Activated CD8-positive, alpha-beta memory T cell treated with anti-CD3 and anti-CD28 coated beads, Interleukin-2, amount 50 U/mL, for 48 hours (primary cell): Measurements from ENCODE around the gene HOXB5.

Experiments
- DNase-seq: peaks from one replicate; pipeline ENCODE4 v3.0.0-alpha.2; 2020

Gene HOXB5

GRCh38 chr17:48546924-48547807 is 46.4 kb downstream of the HOXB5 start:
- no peak for DNase-seq

GRCh38 chr17:48546137-48546923 is 47.2 kb downstream of the HOXB5 start:
- DNase-seq = no peak

- DNase-seq = no peak
Measured at GRCh38 chr17:48545539-48545938, 48.0 kb downstream of the HOXB5 start.

GRCh38 chr17:48545022-48545375 is 48.6 kb downstream of the HOXB5 start, which contains the start of gene HOXB2:
Gene HOXB2 (minus strand): TSS chr17:48545109. CDS start chr17:48544911, 198 bp downstream.
- DNase-seq = no peak

- peak; percentile 68 for DNase-seq
Measured at GRCh38 chr17:48544349-48545021, 49.1 kb downstream of the HOXB5 start.

- DNase-seq = peak; percentile 73
Measured at GRCh38 chr17:48543854-48544348, 49.7 kb downstream of the HOXB5 start.

GRCh38 chr17:48543107-48543853 is 50.3 kb downstream of the HOXB5 start:
- DNase-seq = peak; percentile 85

GRCh38 chr17:48542698-48543106 is 50.9 kb downstream of the HOXB5 start:
- DNase-seq = no peak

- DNase-seq = peak; percentile 66
Measured at GRCh38 chr17:48542114-48542656, 51.4 kb downstream of the HOXB5 start.

GRCh38 chr17:48541577-48542113 is 51.9 kb downstream of the HOXB5 start:
- peak; percentile 75 for DNase-seq
